ENCODE results near the gene EFHD2. TPM values are rescaled to one million over a fixed set of nuclear protein-coding genes. Genes with fewer than 3 reads are reported as not detected.

EFHD2 gene
- total RNA-seq, 1 donor from 2014 or later, result 55.3 TPM

DNA sequence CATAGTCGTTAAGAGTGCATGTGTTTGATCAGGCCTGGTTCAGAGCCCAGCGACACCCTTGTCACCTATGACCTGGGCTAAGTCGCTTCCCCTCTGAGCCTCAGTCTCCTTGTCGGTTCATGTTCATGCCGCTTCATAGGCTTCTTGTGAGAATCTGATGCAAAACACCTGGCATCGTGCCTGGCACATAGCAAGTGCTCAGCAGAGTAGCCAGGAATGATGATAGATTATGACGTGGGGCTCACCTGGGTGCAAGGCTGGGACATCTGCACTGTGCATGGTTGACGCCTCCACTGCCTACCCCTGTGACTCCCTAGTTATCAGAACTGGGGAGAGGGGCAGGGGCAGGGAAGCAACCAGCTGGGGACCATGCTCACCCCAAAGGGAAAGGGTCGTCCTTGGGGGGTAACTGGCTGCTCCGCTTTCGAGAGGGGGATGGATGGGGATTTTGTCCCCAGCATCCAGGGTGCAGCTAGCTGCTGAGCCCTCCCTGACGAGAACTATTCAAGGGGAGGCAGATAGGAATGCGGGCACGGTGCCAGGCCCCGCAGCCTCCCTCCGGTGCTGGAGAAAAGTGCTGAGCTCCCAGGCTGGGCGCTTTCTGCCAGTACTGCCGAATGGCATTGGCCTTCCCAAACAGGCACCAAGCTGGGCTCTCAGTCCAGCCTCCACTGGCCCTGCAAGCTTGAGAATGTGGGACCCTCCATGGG, 9.3 kb downstream of the EFHD2 start:
- ChIA-PET POLR2A (interaction anchor here (0.7 kb wide), 1 partner anchor 11 kb away, joined by 6 read pairs; no protein-coding TSS in a partner anchor), CTCF (interaction anchor here (0.8 kb wide), 1 partner anchor 95 kb away, joined by 3 read pairs; no protein-coding TSS in a partner anchor)
- Mint-ChIP-seq H3K9me3 (no peaks in the 10 kb centered on the region), H3K4me3 (no peak overlapping the region), H3K36me3 (ENCODE audit: low read depth) (peaks cover 21% of the 10 kb centered on the region), H3K27ac (no peak overlapping the region), H3K27me3 (no peaks in the 10 kb centered on the region), H3K4me1 (peaks cover 44% of the 10 kb centered on the region)
- ATAC-seq (ENCODE audit: low read depth) (no peak), DNase-seq (no peak)
- TF ChIP-seq, protein P1, sequence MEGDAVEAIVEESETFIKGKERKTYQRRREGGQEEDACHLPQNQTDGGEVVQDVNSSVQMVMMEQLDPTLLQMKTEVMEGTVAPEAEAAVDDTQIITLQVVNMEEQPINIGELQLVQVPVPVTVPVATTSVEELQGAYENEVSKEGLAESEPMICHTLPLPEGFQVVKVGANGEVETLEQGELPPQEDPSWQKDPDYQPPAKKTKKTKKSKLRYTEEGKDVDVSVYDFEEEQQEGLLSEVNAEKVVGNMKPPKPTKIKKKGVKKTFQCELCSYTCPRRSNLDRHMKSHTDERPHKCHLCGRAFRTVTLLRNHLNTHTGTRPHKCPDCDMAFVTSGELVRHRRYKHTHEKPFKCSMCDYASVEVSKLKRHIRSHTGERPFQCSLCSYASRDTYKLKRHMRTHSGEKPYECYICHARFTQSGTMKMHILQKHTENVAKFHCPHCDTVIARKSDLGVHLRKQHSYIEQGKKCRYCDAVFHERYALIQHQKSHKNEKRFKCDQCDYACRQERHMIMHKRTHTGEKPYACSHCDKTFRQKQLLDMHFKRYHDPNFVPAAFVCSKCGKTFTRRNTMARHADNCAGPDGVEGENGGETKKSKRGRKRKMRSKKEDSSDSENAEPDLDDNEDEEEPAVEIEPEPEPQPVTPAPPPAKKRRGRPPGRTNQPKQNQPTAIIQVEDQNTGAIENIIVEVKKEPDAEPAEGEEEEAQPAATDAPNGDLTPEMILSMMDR (IDR thresholded peaks at IDR 0.05), result no peak
- intact Hi-C loops (cut with micrococcal nuclease), result no loop called here

DNA sequence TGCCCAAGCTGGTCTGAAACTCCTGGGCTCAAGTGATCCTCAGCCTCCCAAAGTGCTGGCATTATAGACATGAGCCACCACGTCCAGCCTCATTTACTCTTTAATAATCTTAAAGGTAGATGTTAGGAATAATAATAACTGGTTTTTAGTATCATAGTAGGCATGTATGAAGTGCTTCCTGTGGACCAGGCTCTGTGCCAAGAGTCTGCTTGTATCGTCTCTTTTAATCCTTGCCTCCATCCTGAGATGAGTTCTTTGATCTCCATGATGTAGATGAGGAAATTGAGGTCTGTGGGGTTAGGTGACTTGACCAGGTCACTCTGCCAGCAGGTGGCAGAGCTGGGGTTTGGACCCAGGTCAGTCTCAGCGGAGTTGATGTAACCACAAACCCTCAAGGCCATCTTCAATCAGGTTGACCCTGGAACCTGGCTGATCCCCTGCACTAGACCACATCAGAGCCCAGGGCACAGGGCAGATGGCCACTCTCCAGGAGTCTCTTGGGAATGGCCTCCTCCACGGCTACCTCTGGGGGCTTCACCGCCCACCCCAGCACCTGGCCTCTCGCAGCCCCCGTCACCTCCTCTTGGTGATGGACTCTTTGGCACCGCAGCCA, 11.3 kb downstream of the EFHD2 start:
- ATAC-seq (ENCODE audit: low read depth) (no peak), DNase-seq (no peak)
- Mint-ChIP-seq H3K36me3 (ENCODE audit: low read depth) (peaks cover 31% of the 10 kb centered on the region), H3K27ac (no peak overlapping the region), H3K4me1 (peaks cover 27% of the 10 kb centered on the region), H3K4me3 (no peak overlapping the region), H3K27me3 (no peaks in the 10 kb centered on the region), H3K9me3 (no peaks in the 10 kb centered on the region)
- POLR2A ChIA-PET, result no interaction called here
- TF ChIP-seq, protein P1 (IDR thresholded peaks at IDR 0.05), result no peak
- CTCF ChIA-PET, result interaction anchor here (1.1 kb wide), 1 partner anchor 98 kb away, joined by 3 read pairs; no protein-coding TSS in a partner anchor
- intact Hi-C loops (cut with micrococcal nuclease), result no loop called here

DNA sequence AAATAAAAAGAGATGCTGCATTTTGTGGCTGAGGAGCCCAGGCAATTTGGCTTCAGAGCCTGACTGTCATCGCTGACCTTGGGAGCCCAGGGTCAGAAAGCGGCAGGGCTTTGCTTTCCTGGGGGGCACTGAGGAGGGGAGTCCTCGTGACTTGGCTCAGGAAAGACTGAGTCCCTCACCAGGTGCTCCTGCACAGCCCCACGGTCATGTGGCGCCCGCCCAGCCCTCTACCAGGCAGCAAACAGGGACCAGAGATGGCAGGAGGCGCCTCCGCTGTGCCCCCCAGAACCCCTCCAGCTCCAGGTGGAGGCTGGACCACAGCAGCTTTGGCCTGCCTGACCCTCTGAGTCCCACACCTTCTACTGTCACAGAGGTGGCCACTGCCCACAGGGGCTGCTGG, 13.2 kb downstream of the EFHD2 start:
- CTCF ChIA-PET, result interaction anchor here (1.7 kb wide), 1 partner anchor 99 kb away, joined by 4 read pairs; no protein-coding TSS in a partner anchor
- no peaks in the 10 kb centered on the region for H3K27me3 Mint-ChIP-seq
- peaks cover 46% of the 10 kb centered on the region for H3K36me3 Mint-ChIP-seq (ENCODE audit: low read depth)
- TF ChIP-seq, protein P1 (IDR thresholded peaks at IDR 0.05), result no peak
- ATAC-seq (ENCODE audit: low read depth), result no peak
- H3K4me3 Mint-ChIP-seq, result no peak overlapping the region
- no peaks in the 10 kb centered on the region for H3K9me3 Mint-ChIP-seq
- no peak for DNase-seq
- intact Hi-C loops (cut with micrococcal nuclease), result no loop called here
- H3K27ac Mint-ChIP-seq, result no peak overlapping the region
- peaks cover 8% of the 10 kb centered on the region for H3K4me1 Mint-ChIP-seq
- POLR2A ChIA-PET, result no interaction called here

DNA sequence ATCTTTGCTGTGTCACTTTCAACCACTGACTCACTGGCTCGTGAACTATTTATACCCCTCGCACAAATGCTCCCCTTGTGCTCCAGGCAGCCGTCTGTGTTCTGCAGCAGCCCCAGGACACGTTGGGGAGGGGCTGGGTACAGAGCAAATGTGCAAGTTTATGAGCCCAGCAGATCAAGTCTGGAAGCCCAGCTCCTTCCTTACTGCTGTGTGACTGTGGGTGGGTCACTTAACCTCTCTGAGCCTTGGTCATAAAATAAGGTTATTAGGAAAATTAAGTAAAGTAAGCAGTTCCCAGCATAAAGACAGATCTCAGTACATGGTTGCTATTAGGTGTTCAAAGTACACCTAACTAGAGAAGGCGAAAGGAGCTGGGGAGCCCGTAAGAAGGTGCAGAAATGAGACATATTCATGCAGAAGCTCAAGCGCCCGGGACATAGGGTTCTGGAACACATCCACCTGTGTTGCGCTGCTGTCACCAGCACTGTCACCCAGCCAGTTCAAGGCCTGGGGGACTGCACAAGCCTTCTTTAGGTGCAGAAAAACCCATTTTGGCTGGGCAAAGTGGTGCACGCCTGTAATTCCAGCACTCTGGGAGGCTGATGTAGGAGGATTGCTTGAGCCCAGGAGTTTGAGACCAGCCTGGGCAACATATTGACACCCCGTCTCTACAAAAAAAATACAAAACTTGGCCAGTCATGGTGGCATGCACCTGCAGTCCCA, 13.8 kb downstream of the EFHD2 start:
- no peak overlapping the region for H3K27ac Mint-ChIP-seq
- H3K4me3 Mint-ChIP-seq, result no peak overlapping the region
- ChIA-PET CTCF (interaction anchor here (1.7 kb wide), 1 partner anchor 100 kb away, joined by 4 read pairs; no protein-coding TSS in a partner anchor), POLR2A (no interaction called here)
- TF ChIP-seq, protein P1 (IDR thresholded peaks at IDR 0.05), result no peak
- DNase-seq (no peak), ATAC-seq (ENCODE audit: low read depth) (no peak)
- H3K36me3 Mint-ChIP-seq (ENCODE audit: low read depth), result peaks cover 51% of the 10 kb centered on the region
- intact Hi-C loops (cut with micrococcal nuclease), result no loop called here
- H3K9me3 Mint-ChIP-seq, result no peaks in the 10 kb centered on the region
- no peaks in the 10 kb centered on the region for H3K27me3 Mint-ChIP-seq
- H3K4me1 Mint-ChIP-seq, result peaks cover 5% of the 10 kb centered on the region

Measured in activated B cell treated with CpG ODN at 0.5 μM for 24 hours (primary cell).